GM12878 (cell line): ENCODE data around the gene SH3GL3. TPM values are rescaled to one million over a fixed set of nuclear protein-coding genes. Genes with fewer than 3 reads are reported as not detected.

ENCODE experiments used
- ATAC-seq: fragments of 200-7000 bp; cut with Tn5 transposase; 3 replicates; pipeline ENCODE4 v1.9.1; 2020; ENCODE audit warnings: mild to moderate bottlenecking, moderate library complexity
- BruUV-seq: library from RNA; stranded (reverse); fragments of 400-500 nt; replicated peaks from 2 replicates; lab custom pipeline; 2021; lab: Mats Ljungman, UMichigan
- CTCF ChIA-PET: fragments of 300-600 bp; sonication (Branson Sonifier 250); formaldehyde crosslinking; extraction: SDS; loops from one replicate; lab custom pipeline; 2021; ENCODE audit warnings: inconsistent platforms; lab: Yijun Ruan, JAX
- POLR2A ChIA-PET: fragments of 350-600 bp; formaldehyde crosslinking; extraction: SDS; loops from one replicate; lab custom pipeline; 2021; ENCODE audit warnings: inconsistent platforms; lab: Charles Lee
- RAD21 ChIA-PET: fragments of 300-600 bp; sonication (Branson Sonifier 250); formaldehyde crosslinking; loops from one replicate; lab custom pipeline; 2023; ENCODE audit warnings: antibody characterized with exemption; ENCODE audit not compliant: unreplicated experiment; lab: Charles Lee
- SMC1A ChIA-PET: fragments of 300-600 bp; sonication (Branson Sonifier 250); formaldehyde crosslinking; loops from one replicate; lab custom pipeline; 2023; ENCODE audit not compliant: unreplicated experiment, uncharacterized antibody; lab: Charles Lee
- DNase-seq: peaks from one replicate; pipeline ENCODE4 v3.0.0-alpha.2; 2011; ENCODE audit warnings: low read depth, low spot score
- FAIRE-seq: peaks from 3 replicates; lab custom pipeline; 2011; peaks lifted over from hg19 to GRCh38; lab: Jason Lieb, UNC
- H2AFZ ChIP-seq: 2 replicates; pipeline ENCODE4 v1.6.0; 2011; ENCODE audit warnings: low read depth, low read length, control low read depth; ENCODE audit not compliant: control insufficient read depth
- H3K27ac ChIP-seq: 2 replicates; pipeline ENCODE4 v1.5.1; 2011; ENCODE audit warnings: control low read depth; ENCODE audit not compliant: control insufficient read depth, insufficient read depth
- H3K27me3 ChIP-seq, 2 experiments: replicated peaks in 1 of 2; 2 replicates each; pipeline versions ENCODE4 v1.6.0 to v1.6.1; 2011; ENCODE audit warnings: low read length in 1 of 2; ENCODE audit not compliant: control insufficient read depth in 2 of 2, insufficient read depth in 2 of 2
- H3K36me3 ChIP-seq, 2 experiments: 2 replicates each; pipeline ENCODE4 v1.5.1; 2011; ENCODE audit warnings: low read length in 1 of 2; ENCODE audit not compliant: control insufficient read depth in 2 of 2, insufficient read depth in 2 of 2
- H3K4me1 ChIP-seq: 2 replicates; pipeline ENCODE4 v1.6.1; 2011; ENCODE audit warnings: mild to moderate bottlenecking, low read length, moderate library complexity, mixed read lengths; ENCODE audit not compliant: control insufficient read depth, insufficient read depth
- H3K4me2 ChIP-seq: 2 replicates; pipeline ENCODE4 v1.6.0; 2011; ENCODE audit warnings: control low read depth; ENCODE audit not compliant: control insufficient read depth, insufficient read depth
- H3K4me3 ChIP-seq: fragments of 200-600 bp; sonication (generic); 2 replicates; pipeline ENCODE4 v1.5.1; 2016
- H3K79me2 ChIP-seq: 2 replicates; pipeline ENCODE4 v1.6.0; 2011; ENCODE audit warnings: low read length; ENCODE audit not compliant: control insufficient read depth, insufficient read depth
- H3K9ac ChIP-seq: 2 replicates; pipeline ENCODE4 v1.8.0; 2011; ENCODE audit warnings: low read length, control low read depth, mixed read lengths; ENCODE audit not compliant: control insufficient read depth, insufficient read depth
- H3K9me3 ChIP-seq: replicated peaks from 3 replicates; pipeline ENCODE4 v1.5.1; 2011; ENCODE audit warnings: mild to moderate bottlenecking, low read length; ENCODE audit not compliant: control insufficient read depth, insufficient read depth
- H4K20me1 ChIP-seq: 2 replicates; pipeline ENCODE4 v1.6.0; 2011; ENCODE audit not compliant: control insufficient read depth, insufficient read depth
- CEBPB ChIP-seq, 2 experiments: fragments of 150-350 bp in 1 of 2; IDR thresholded peaks; 2 replicates each; pipeline ENCODE4 v1.6.1; 2012 to 2014; ENCODE audit warnings: low read depth in 2 of 2, low read length in 2 of 2, borderline replicate concordance in 1 of 2, inconsistent platforms in 1 of 2
- CTCF ChIP-seq, 3 experiments: IDR thresholded peaks in 2 of 3; conservative IDR thresholded peaks in 1 of 3; 2 replicates each; pipeline ENCODE4 v1.5.1; 2011; ENCODE audit warnings: low read depth in 3 of 3, low read length in 3 of 3, mild to moderate bottlenecking in 3 of 3, control low read depth in 2 of 3, moderate library complexity in 2 of 3, inconsistent platforms in 1 of 3, mixed read lengths in 1 of 3; ENCODE audit not compliant: control insufficient read depth in 2 of 3, insufficient read depth in 1 of 3; ENCODE audit errors: extremely low read depth in 1 of 3
- IRF4 ChIP-seq: IDR thresholded peaks from 2 replicates; pipeline ENCODE4 v1.6.1; 2011; ENCODE audit warnings: low read depth, low read length
- LARP7 ChIP-seq: fragments of 450-650 bp; IDR thresholded peaks from 2 replicates; pipeline ENCODE4 v1.6.1; 2017; ENCODE audit warnings: mild to moderate bottlenecking
- POLR2A ChIP-seq: IDR thresholded peaks from 2 replicates; pipeline ENCODE4 v1.6.1; 2011; ENCODE audit warnings: low read depth, mild to moderate bottlenecking, low read length
- RAD21 ChIP-seq: IDR thresholded peaks from 2 replicates; pipeline ENCODE4 v1.6.1; 2011; ENCODE audit warnings: mild to moderate bottlenecking, low read depth, low read length, moderate library complexity; ENCODE audit not compliant: insufficient read depth
- RUNX3 ChIP-seq: IDR thresholded peaks from 2 replicates; pipeline ENCODE4 v1.6.1; 2012; ENCODE audit warnings: low read length, inconsistent platforms
- SMC3 ChIP-seq: IDR thresholded peaks from 2 replicates; pipeline ENCODE4 v1.6.1; 2011; ENCODE audit warnings: low read length, improper control_type of control experiment, borderline replicate concordance
- ZNF207 ChIP-seq: fragments of 450-650 bp; IDR thresholded peaks from 2 replicates; pipeline ENCODE4 v1.6.1; 2014; ENCODE audit warnings: antibody characterized with exemption, mild to moderate bottlenecking, borderline replicate concordance
- WGBS: methylation state at CpG from one replicate; pipeline ENCODE4 v1.1.6; 2016; ENCODE audit warnings: low lambda C conversion rate; ENCODE audit not compliant: insufficient replicate concordance, insufficient coverage; ENCODE audit errors: missing lambda C conversion rate; 5-methylcytosine and 5-hydroxymethylcytosine counted together
- in situ Hi-C: fragments of 300-500 bp; cut with MboI; formaldehyde crosslinking; loops from 9 replicates; pipeline ENCODE4 v1.14.3; 2018; ENCODE audit warnings: mixed read lengths
- intact Hi-C: fragments of 100-400 bp; cut with micrococcal nuclease; formaldehyde crosslinking; loops from one replicate; pipeline ENCODE4 v1.14.2; 2022; ENCODE audit not compliant: unreplicated experiment
- polyA plus RNA-seq, 11 experiments: library from polyadenylated mRNA; depleted of rRNA in 4 of 11; unstranded in 6 of 11; stranded (reverse) in 5 of 11; fragments of >200 nt; fragmentation: Nextera tagmentation in 4 of 11; fragmentation: Illumina TruSeq in 1 of 11; extraction: Ambion mirVana in 4 of 11; extraction: Trizol in 1 of 11; gene quantifications; 1 replicate in 1 of 11; 2 replicates in 10 of 11; pipeline versions ENCODE4 v1.2.1 to v1.2.3, GENCODE V29; 2011 to 2016; ENCODE audit warnings: inconsistent platforms in 2 of 11, missing spikeins in 2 of 11, low read depth in 1 of 11
- total RNA-seq, 4 experiments: library from RNA; depleted of rRNA in 3 of 4; stranded (reverse); fragments of >200 nt in 3 of 4; fragmentation: Illumina TruSeq in 1 of 4; extraction: Trizol in 1 of 4; gene quantifications; 2 replicates each; pipeline versions ENCODE4 v1.2.1 to v1.2.3, GENCODE V29; 2013 to 2021
- TF ChIP-seq, protein P1 (sequence below): IDR thresholded peaks from 2 replicates; pipeline ENCODE4 v1.6.1; 2011; ENCODE audit warnings: borderline replicate concordance, low read depth, mild to moderate bottlenecking, moderate library complexity, mixed read lengths, low read length; ENCODE audit not compliant: insufficient read depth; ENCODE audit errors: extremely low read length
- TF ChIP-seq, protein P2 (sequence below): fragments of 450-650 bp; IDR thresholded peaks from 2 replicates; pipeline ENCODE4 v1.6.1; 2018; ENCODE audit warnings: mild to moderate bottlenecking, low read depth, moderate library complexity; ENCODE audit not compliant: partially characterized antibody

The SH3GL3 gene
- total and polyA plus RNA-seq, 10 of the 15 experiments (the other 5 are each of a cell fraction or from before 2014, with no cell fraction given) = not detected

DNA sequence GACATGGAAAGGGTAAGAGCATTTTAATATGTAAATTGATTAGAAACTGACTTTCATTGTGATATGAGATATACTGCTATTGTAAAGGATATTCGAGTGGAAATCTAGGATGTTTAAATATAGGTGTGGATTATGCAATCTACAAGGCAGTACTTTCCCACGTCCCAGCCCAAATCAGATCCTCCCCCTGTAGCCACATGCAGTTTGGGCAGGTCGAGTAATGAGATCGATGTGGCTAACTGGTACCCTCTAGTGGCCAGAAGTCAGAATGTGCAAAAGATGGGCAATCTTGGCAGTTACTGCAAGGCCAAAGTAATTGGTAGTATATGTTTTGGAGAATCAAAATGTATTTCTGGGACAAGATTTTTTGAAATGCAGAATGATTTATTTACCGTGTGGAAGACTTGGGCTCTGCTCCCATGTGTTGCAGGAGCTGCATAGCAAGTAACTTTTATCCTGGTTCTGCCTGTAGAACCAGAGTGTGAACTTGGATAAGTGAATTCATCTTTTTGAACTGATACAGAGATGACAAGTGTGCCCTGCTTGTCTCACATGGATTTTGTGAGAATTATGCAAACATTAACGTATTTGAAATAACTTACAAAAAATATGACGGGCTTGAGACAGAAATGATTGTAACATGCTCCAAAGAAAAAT, 112.3 kb downstream of the SH3GL3 start:
- in situ Hi-C loops = loop anchor here (5.0 kb wide), 2 partner anchors 122 to 307 kb away; no protein-coding TSS in a partner anchor
- Histone ChIP-seq H2AFZ (no peak overlapping the region), H3K4me3 (no peak overlapping the region), H3K36me3 (no peaks in the 10 kb centered on the region), H3K4me2 (no peak overlapping the region), H3K79me2 (no peaks in the 10 kb centered on the region), H3K9me3 (no peaks in the 10 kb centered on the region), H3K9ac (no peak overlapping the region), H3K4me1 (no peaks in the 10 kb centered on the region), H3K27me3 (no peaks in the 10 kb centered on the region), H4K20me1 (no peaks in the 10 kb centered on the region), H3K27ac (no peak overlapping the region)
- RAD21 ChIA-PET = interaction anchor here (1.2 kb wide), 1 partner anchor 10 kb away, joined by 3 read pairs; no protein-coding TSS in a partner anchor
- FAIRE-seq (peak; percentile 97), ATAC-seq (peak; percentile 88), DNase-seq (peak; percentile 20)
- intact Hi-C loops = loop anchor here (1.0 kb wide), 2 partner anchors 121 to 311 kb away; no protein-coding TSS in a partner anchor
- POLR2A ChIA-PET = no interaction called here
- SMC1A ChIA-PET = interaction anchor here (0.8 to 3.2 kb wide), 3 partner anchors 121 to 311 kb away, joined by 3 to 15 read pairs (median 7); no protein-coding TSS in a partner anchor
- under 1% methylated on average over 7 of the region's 7 CpGs for WGBS
- no TSS peak for BruUV-seq
- peak; percentile 78 to 89 (median 85) for TF ChIP-seq CTCF (IDR thresholded peaks at IDR 0.05 in 2 of 3, conservative IDR thresholded peaks at IDR 0.05 in 1 of 3; ENCODE audit: control insufficient read depth in 2 of 3, extremely low read depth in 1 of 3, insufficient read depth in 1 of 3, low read depth in 3 of 3, low read length in 3 of 3)
- TF ChIP-seq RAD21 = peak; percentile 80
- TF ChIP-seq ZNF207 = no peak
- TF ChIP-seq IRF4 = no peak
- TF ChIP-seq LARP7 = no peak
- TF ChIP-seq, protein P1, sequence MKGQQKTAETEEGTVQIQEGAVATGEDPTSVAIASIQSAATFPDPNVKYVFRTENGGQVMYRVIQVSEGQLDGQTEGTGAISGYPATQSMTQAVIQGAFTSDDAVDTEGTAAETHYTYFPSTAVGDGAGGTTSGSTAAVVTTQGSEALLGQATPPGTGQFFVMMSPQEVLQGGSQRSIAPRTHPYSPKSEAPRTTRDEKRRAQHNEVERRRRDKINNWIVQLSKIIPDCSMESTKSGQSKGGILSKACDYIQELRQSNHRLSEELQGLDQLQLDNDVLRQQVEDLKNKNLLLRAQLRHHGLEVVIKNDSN = no peak
- no peak for TF ChIP-seq POLR2A
- TF ChIP-seq, protein P2, sequence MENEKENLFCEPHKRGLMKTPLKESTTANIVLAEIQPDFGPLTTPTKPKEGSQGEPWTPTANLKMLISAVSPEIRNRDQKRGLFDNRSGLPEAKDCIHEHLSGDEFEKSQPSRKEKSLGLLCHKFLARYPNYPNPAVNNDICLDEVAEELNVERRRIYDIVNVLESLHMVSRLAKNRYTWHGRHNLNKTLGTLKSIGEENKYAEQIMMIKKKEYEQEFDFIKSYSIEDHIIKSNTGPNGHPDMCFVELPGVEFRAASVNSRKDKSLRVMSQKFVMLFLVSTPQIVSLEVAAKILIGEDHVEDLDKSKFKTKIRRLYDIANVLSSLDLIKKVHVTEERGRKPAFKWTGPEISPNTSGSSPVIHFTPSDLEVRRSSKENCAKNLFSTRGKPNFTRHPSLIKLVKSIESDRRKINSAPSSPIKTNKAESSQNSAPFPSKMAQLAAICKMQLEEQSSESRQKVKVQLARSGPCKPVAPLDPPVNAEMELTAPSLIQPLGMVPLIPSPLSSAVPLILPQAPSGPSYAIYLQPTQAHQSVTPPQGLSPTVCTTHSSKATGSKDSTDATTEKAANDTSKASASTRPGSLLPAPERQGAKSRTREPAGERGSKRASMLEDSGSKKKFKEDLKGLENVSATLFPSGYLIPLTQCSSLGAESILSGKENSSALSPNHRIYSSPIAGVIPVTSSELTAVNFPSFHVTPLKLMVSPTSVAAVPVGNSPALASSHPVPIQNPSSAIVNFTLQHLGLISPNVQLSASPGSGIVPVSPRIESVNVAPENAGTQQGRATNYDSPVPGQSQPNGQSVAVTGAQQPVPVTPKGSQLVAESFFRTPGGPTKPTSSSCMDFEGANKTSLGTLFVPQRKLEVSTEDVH = no peak
- TF ChIP-seq SMC3 = peak; percentile 67
- 0 out of 2 replicates have a peak, but pooled peaks have one; percentile 14 for TF ChIP-seq RUNX3
- TF ChIP-seq CEBPB (IDR thresholded peaks at IDR 0.05; ENCODE audit: borderline replicate concordance in 1 of 2, low read depth in 2 of 2, low read length in 2 of 2) = no peak
- CTCF ChIA-PET = interaction anchor here (0.6 to 4.6 kb wide), 8 partner anchors 11 to 560 kb away, joined by 3 to 42 read pairs (median 13); no protein-coding TSS in a partner anchor
